Caco-2 (cell line): Measurements from ENCODE around the gene MT1M. TPM values are rescaled to one million over a fixed set of nuclear protein-coding genes. Genes with fewer than 3 reads are reported as not detected.

Experiments used
- BruUV-seq: library from RNA; stranded (reverse); fragments of 400-500 nt; replicated peaks from 2 replicates; lab custom pipeline; 2021; lab: Mats Ljungman, UMichigan
- CTCF ChIA-PET: fragments of 300-600 bp; sonication (Branson Sonifier 250); formaldehyde crosslinking; loops from one replicate; lab custom pipeline; 2022; ENCODE audit warnings: antibody characterized with exemption; lab: Charles Lee
- POLR2A ChIA-PET: fragments of 300-600 bp; sonication (Branson Sonifier 250); formaldehyde crosslinking; loops from one replicate; lab custom pipeline; 2022; ENCODE audit warnings: antibody characterized with exemption; lab: Charles Lee
- DNase-seq, 2 experiments: peaks; one replicate each; pipeline versions ENCODE4 v3.0.0 to v3.0.0-alpha.2; 2020 to 2022
- H3K27me3 ChIP-seq: replicated peaks from 2 replicates; pipeline ENCODE4 v1.6.0; 2011; ENCODE audit warnings: low read length; ENCODE audit not compliant: control insufficient read depth, insufficient read depth
- H3K36me3 ChIP-seq: 2 replicates; pipeline ENCODE4 v1.5.1; 2011; ENCODE audit warnings: low read length; ENCODE audit not compliant: control insufficient read depth, insufficient read depth
- H3K4me1 ChIP-seq: fragments of 250-450 bp; sonication (Bioruptor Pico); 2 replicates; pipeline ENCODE4 v1.5.1; 2020; ENCODE audit warnings: mild to moderate bottlenecking
- H3K4me3 ChIP-seq: 2 replicates; pipeline ENCODE4 v1.5.1; 2011; ENCODE audit warnings: low read depth, mild to moderate bottlenecking, control low read depth, low read length
- H3K9me3 ChIP-seq: fragments of 250-450 bp; sonication (Bioruptor Pico); 2 replicates; pipeline ENCODE4 v1.5.1; 2020; ENCODE audit warnings: mild to moderate bottlenecking, moderate library complexity
- H3K27ac Mint-ChIP-seq: one replicate; pipeline ENCODE4 v1.8.0; 2022; ENCODE audit warnings: mixed read lengths; ENCODE audit not compliant: unreplicated experiment
- H3K27me3 Mint-ChIP-seq: one replicate; pipeline ENCODE4 v1.8.0; 2022; ENCODE audit warnings: mixed read lengths; ENCODE audit not compliant: insufficient read depth, unreplicated experiment
- H3K36me3 Mint-ChIP-seq: one replicate; pipeline ENCODE4 v1.8.0; 2022; ENCODE audit warnings: mild to moderate bottlenecking, mixed read lengths; ENCODE audit not compliant: insufficient read depth, unreplicated experiment
- H3K4me1 Mint-ChIP-seq: one replicate; pipeline ENCODE4 v1.8.0; 2022; ENCODE audit warnings: low read depth, mixed read lengths; ENCODE audit not compliant: unreplicated experiment
- H3K4me3 Mint-ChIP-seq: one replicate; pipeline ENCODE4 v1.8.0; 2022; ENCODE audit warnings: mild to moderate bottlenecking, moderate library complexity, mixed read lengths; ENCODE audit not compliant: unreplicated experiment
- H3K9me3 Mint-ChIP-seq: one replicate; pipeline ENCODE4 v1.8.0; 2022; ENCODE audit warnings: mixed read lengths; ENCODE audit not compliant: unreplicated experiment
- CTCF ChIP-seq, 2 experiments: fragments of 200-600 bp in 1 of 2; IDR thresholded peaks; 1 replicate in 1 of 2; 2 replicates in 1 of 2; pipeline versions ENCODE4 v1.5.1 to v1.8.0; 2011 to 2022; ENCODE audit warnings: antibody characterized with exemption in 1 of 2, control low read depth in 1 of 2, inconsistent platforms in 1 of 2, low read depth in 1 of 2, low read length in 1 of 2, mild to moderate bottlenecking in 1 of 2, moderate library complexity in 1 of 2; ENCODE audit not compliant: insufficient read depth in 1 of 2, severe bottlenecking in 1 of 2, unreplicated experiment in 1 of 2
- intact Hi-C: fragments of 100-400 bp; cut with micrococcal nuclease; formaldehyde crosslinking; loops from one replicate; pipeline ENCODE4 v1.10.0; 2022; ENCODE audit not compliant: unreplicated experiment
- total RNA-seq: library from RNA; stranded (reverse); gene quantifications from 2 replicates; pipeline ENCODE4 v1.2.3, GENCODE V29; 2022

Gene MT1M
- total RNA-seq, 1 experiment from 2014 or later: not detected

- BruUV-seq: no TSS peak
- intact Hi-C loops: no loop called here
- Histone ChIP-seq H3K27me3 (peaks cover 12% of the 10 kb centered on the region), H3K9me3 (no peaks in the 10 kb centered on the region), H3K36me3 (no peaks in the 10 kb centered on the region), H3K4me1 (no peaks in the 10 kb centered on the region), H3K4me3 (no peak overlapping the region)
- CTCF ChIA-PET: no interaction called here
- H3K27me3 Mint-ChIP-seq: peaks cover 32% of the 10 kb centered on the region
- no peaks in the 10 kb centered on the region for H3K36me3 Mint-ChIP-seq
- no peak overlapping the region for H3K4me3 Mint-ChIP-seq
- no peaks in the 10 kb centered on the region for H3K9me3 Mint-ChIP-seq
- POLR2A ChIA-PET: no interaction called here
- TF ChIP-seq CTCF (IDR thresholded peaks at IDR 0.05; ENCODE audit: insufficient read depth in 1 of 2, low read depth in 1 of 2, low read length in 1 of 2, severe bottlenecking in 1 of 2, unreplicated experiment in 1 of 2): no peak
- no peak for DNase-seq
- H3K27ac Mint-ChIP-seq: no peak overlapping the region
- H3K4me1 Mint-ChIP-seq: peaks cover 5% of the 10 kb centered on the region
Measured at GRCh38 chr16:56633535-56633934, 1.1 kb downstream of the MT1M start.

GRCh38 chr16:56634715-56635440 is 2.4 kb downstream of the MT1M start:
- H3K9me3 ChIP-seq: no peaks in the 10 kb centered on the region
- no peak for DNase-seq
- H3K36me3 Mint-ChIP-seq: no peaks in the 10 kb centered on the region
- CTCF ChIA-PET: interaction anchor here (0.9 kb wide), 1 partner anchor 34 kb away, joined by 3 read pairs; no protein-coding TSS in a partner anchor
- no peak overlapping the region for H3K4me3 ChIP-seq
- peaks cover 13% of the 10 kb centered on the region for H3K27me3 ChIP-seq
- POLR2A ChIA-PET: interaction anchor here (0.6 kb wide), 1 partner anchor 67 kb away, joined by 5 read pairs; no protein-coding TSS in a partner anchor
- no peak for TF ChIP-seq CTCF (IDR thresholded peaks at IDR 0.05; ENCODE audit: insufficient read depth in 1 of 2, low read depth in 1 of 2, low read length in 1 of 2, severe bottlenecking in 1 of 2, unreplicated experiment in 1 of 2)
- peaks cover 5% of the 10 kb centered on the region for H3K4me1 Mint-ChIP-seq
- H3K36me3 ChIP-seq: no peaks in the 10 kb centered on the region
- H3K4me1 ChIP-seq: no peaks in the 10 kb centered on the region
- no TSS peak for BruUV-seq
- H3K27ac Mint-ChIP-seq: no peak overlapping the region
- intact Hi-C loops: no loop called here
- no peaks in the 10 kb centered on the region for H3K9me3 Mint-ChIP-seq
- H3K27me3 Mint-ChIP-seq: peaks cover 32% of the 10 kb centered on the region
- H3K4me3 Mint-ChIP-seq: no peak overlapping the region

- Mint-ChIP-seq H3K27ac (no peak overlapping the region), H3K4me1 (peaks cover 5% of the 10 kb centered on the region), H3K27me3 (peaks cover 32% of the 10 kb centered on the region), H3K9me3 (no peaks in the 10 kb centered on the region), H3K36me3 (no peaks in the 10 kb centered on the region), H3K4me3 (no peak overlapping the region)
- ChIA-PET CTCF (no interaction called here), POLR2A (no interaction called here)
- Histone ChIP-seq H3K4me1 (no peaks in the 10 kb centered on the region), H3K9me3 (no peaks in the 10 kb centered on the region), H3K4me3 (no peak overlapping the region), H3K27me3 (peaks cover 13% of the 10 kb centered on the region), H3K36me3 (no peaks in the 10 kb centered on the region)
- TF ChIP-seq CTCF (IDR thresholded peaks at IDR 0.05; ENCODE audit: insufficient read depth in 1 of 2, low read depth in 1 of 2, low read length in 1 of 2, severe bottlenecking in 1 of 2, unreplicated experiment in 1 of 2): no peak
- BruUV-seq: no TSS peak
- intact Hi-C loops: no loop called here
- no peak for DNase-seq
Measured at GRCh38 chr16:56635441-56635967, 3.0 kb downstream of the MT1M start.
